ENCODE data around the gene TNNC1.

TNNC1 gene

GRCh38 chr3:52453496-52454249, at the start of gene TNNC1:
TSS of gene TNNC1 (minus strand) at chr3:52454041. CDS start at chr3:52454015, 26 bp downstream.
- in situ Hi-C loops (cut with MboI; ENCODE audit: low pct_unique_long_range_greater_than_20kb, low sequenced_read_pairs), result no loop called here
- no peak for DNase-seq

GRCh38 chr3:52502808-52503350, 49.0 kb upstream of the TNNC1 start:
- in situ Hi-C loops (cut with MboI; ENCODE audit: low pct_unique_long_range_greater_than_20kb, low sequenced_read_pairs), result no loop called here
- no peak for DNase-seq

GRCh38 chr3:52502001-52502400, 48.2 kb upstream of the TNNC1 start:
- in situ Hi-C loops (cut with MboI; ENCODE audit: low pct_unique_long_range_greater_than_20kb, low sequenced_read_pairs), result no loop called here
- no peak for DNase-seq

GRCh38 chr3:52501046-52501445, 47.2 kb upstream of the TNNC1 start:
- in situ Hi-C loops (cut with MboI; ENCODE audit: low pct_unique_long_range_greater_than_20kb, low sequenced_read_pairs), result no loop called here
- DNase-seq, result no peak

GRCh38 chr3:52498137-52499054, 44.6 kb upstream of the TNNC1 start:
- in situ Hi-C loops (cut with MboI; ENCODE audit: low pct_unique_long_range_greater_than_20kb, low sequenced_read_pairs), result no loop called here

GRCh38 chr3:52495777-52496602, 42.1 kb upstream of the TNNC1 start:
- no peak for DNase-seq

More at GRCh38 chr3:52498137-52499054, 44.6 kb upstream of the TNNC1 start:
- DNase-seq, result peak; percentile 94

GRCh38 chr3:52494886-52495495, 41.1 kb upstream of the TNNC1 start, which contains the start of gene STAB1:
TSS of gene STAB1 (plus strand) at chr3:52495338. CDS start at chr3:52495414, 76 bp downstream.
- no peak for DNase-seq
- in situ Hi-C loops (cut with MboI; ENCODE audit: low pct_unique_long_range_greater_than_20kb, low sequenced_read_pairs), result no loop called here

More at GRCh38 chr3:52495777-52496602, 42.1 kb upstream of the TNNC1 start:
- in situ Hi-C loops (cut with MboI; ENCODE audit: low pct_unique_long_range_greater_than_20kb, low sequenced_read_pairs), result no loop called here

GRCh38 chr3:52494445-52494844, 40.6 kb upstream of the TNNC1 start:
- no peak for DNase-seq
- in situ Hi-C loops (cut with MboI; ENCODE audit: low pct_unique_long_range_greater_than_20kb, low sequenced_read_pairs), result no loop called here

GRCh38 chr3:52493232-52494017, 39.6 kb upstream of the TNNC1 start:
- in situ Hi-C loops (cut with MboI; ENCODE audit: low pct_unique_long_range_greater_than_20kb, low sequenced_read_pairs), result no loop called here
- no peak for DNase-seq

GRCh38 chr3:52492059-52492458, 38.2 kb upstream of the TNNC1 start:
- in situ Hi-C loops (cut with MboI; ENCODE audit: low pct_unique_long_range_greater_than_20kb, low sequenced_read_pairs), result no loop called here
- no peak for DNase-seq

GRCh38 chr3:52490939-52491526, 37.2 kb upstream of the TNNC1 start:
- no peak for DNase-seq
- in situ Hi-C loops (cut with MboI; ENCODE audit: low pct_unique_long_range_greater_than_20kb, low sequenced_read_pairs), result no loop called here

- in situ Hi-C loops (cut with MboI; ENCODE audit: low pct_unique_long_range_greater_than_20kb, low sequenced_read_pairs), result no loop called here
- DNase-seq, result no peak
Observed at GRCh38 chr3:52490035-52490938, 36.4 kb upstream of the TNNC1 start.

- in situ Hi-C loops (cut with MboI; ENCODE audit: low pct_unique_long_range_greater_than_20kb, low sequenced_read_pairs), result no loop called here
- DNase-seq, result no peak
Observed at GRCh38 chr3:52489453-52489852, 35.6 kb upstream of the TNNC1 start.

- DNase-seq, result no peak
- in situ Hi-C loops (cut with MboI; ENCODE audit: low pct_unique_long_range_greater_than_20kb, low sequenced_read_pairs), result no loop called here
Observed at GRCh38 chr3:52488746-52489145, 34.9 kb upstream of the TNNC1 start.

- in situ Hi-C loops (cut with MboI; ENCODE audit: low pct_unique_long_range_greater_than_20kb, low sequenced_read_pairs), result no loop called here
- no peak for DNase-seq
Observed at GRCh38 chr3:52487788-52488691, 34.2 kb upstream of the TNNC1 start.
